IPS-15b (cell line): Measurements from ENCODE around the gene CRTC1.

ENCODE experiments used
- H3K27me3 ChIP-seq: one replicate; pipeline ENCODE4 v1.6.1; 2013; ENCODE audit warnings: low read length; ENCODE audit not compliant: control insufficient read depth, insufficient read depth
- H3K36me3 ChIP-seq: one replicate; pipeline ENCODE4 v1.6.1; 2013; ENCODE audit warnings: low read length; ENCODE audit not compliant: control insufficient read depth, insufficient read depth
- H3K4me1 ChIP-seq: one replicate; pipeline ENCODE4 v1.6.1; 2013; ENCODE audit warnings: mild to moderate bottlenecking, low read length; ENCODE audit not compliant: control insufficient read depth, insufficient read depth
- H3K4me3 ChIP-seq: one replicate; pipeline ENCODE4 v1.5.1; 2013; ENCODE audit warnings: low read depth, low read length
- H3K9ac ChIP-seq: one replicate; pipeline ENCODE4 v1.6.1; 2013; ENCODE audit warnings: low read depth, mild to moderate bottlenecking, low read length
- H3K9me3 ChIP-seq: one replicate; pipeline ENCODE4 v1.6.1; 2013; ENCODE audit warnings: mild to moderate bottlenecking, low read length; ENCODE audit not compliant: control insufficient read depth, insufficient read depth

The CRTC1 gene

GRCh38 chr19:18828786-18829185 is 145.3 kb downstream of the CRTC1 start:
- peaks cover 2% of the 10 kb centered on the region for H3K36me3 ChIP-seq
- peaks cover 3% of the 10 kb centered on the region for H3K4me1 ChIP-seq
- H3K9me3 ChIP-seq = no peaks in the 10 kb centered on the region
- no peak overlapping the region for H3K9ac ChIP-seq
- no peaks in the 10 kb centered on the region for H3K27me3 ChIP-seq
- no peak overlapping the region for H3K4me3 ChIP-seq

DNA sequence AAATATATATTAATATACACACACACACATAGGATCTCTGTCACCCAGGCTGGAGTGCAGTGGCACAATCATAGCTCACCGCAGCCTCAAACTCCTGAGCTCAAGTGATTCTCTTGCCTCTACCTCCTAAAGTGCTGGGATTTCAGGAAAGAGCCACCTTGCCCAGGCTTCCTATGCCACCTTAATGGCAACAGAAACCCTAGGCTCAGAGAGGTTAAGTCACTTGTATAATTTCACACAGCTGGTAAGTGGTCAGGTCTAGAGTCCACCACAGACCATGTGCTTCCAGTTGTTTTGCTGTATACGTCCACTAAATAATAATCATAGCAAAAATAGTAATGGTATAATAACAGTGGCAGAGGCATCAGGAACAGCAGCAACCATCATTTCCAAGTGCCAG is 147.0 kb downstream of the CRTC1 start:
- Histone ChIP-seq H3K4me1 (peaks cover 11% of the 10 kb centered on the region), H3K9ac (no peak overlapping the region), H3K27me3 (no peaks in the 10 kb centered on the region), H3K36me3 (peaks cover 5% of the 10 kb centered on the region), H3K4me3 (no peak overlapping the region), H3K9me3 (no peaks in the 10 kb centered on the region)

- Histone ChIP-seq H3K36me3 (peaks cover 5% of the 10 kb centered on the region), H3K4me1 (peaks cover 11% of the 10 kb centered on the region), H3K27me3 (no peaks in the 10 kb centered on the region), H3K4me3 (peak within 1 kb of the TSS; percentile 94), H3K9ac (peak within 1 kb of the TSS; percentile 87), H3K9me3 (no peaks in the 10 kb centered on the region)
These were observed 148.2 kb downstream of the CRTC1 start, which contains the start of gene UPF1 for GRCh38 chr19:18831524-18832305. UPF1 (plus strand) TSS chr19:18831959; CDS start chr19:18832210, 251 bp downstream.
